HG03520 (cell line): ENCODE results near the gene POLRMT.
"Not testable (repeated sequence)": the region's sequence is repeated elsewhere in the genome, so short reads cannot be mapped to it uniquely, and the experiment has no call there.

Experiments
- ATAC-seq: cut with Tn5 transposase; IDR thresholded peaks from one replicate; pipeline ENCODE4 v1.9.1; 2021; ENCODE audit warnings: mild to moderate bottlenecking, moderate library complexity; ENCODE audit not compliant: unreplicated experiment

The POLRMT gene

GRCh38 chr19:613732-614567 is 19.4 kb downstream of the POLRMT start:
- no peak for ATAC-seq

GRCh38 chr19:612941-613340 is 20.4 kb downstream of the POLRMT start:
- ATAC-seq = no peak

GRCh38 chr19:611481-611868 is 21.9 kb downstream of the POLRMT start:
- ATAC-seq = no peak

- ATAC-seq = no peak
Measured at GRCh38 chr19:610801-611480, 22.4 kb downstream of the POLRMT start.

- no peak for ATAC-seq
Measured at GRCh38 chr19:610071-610800, 23.1 kb downstream of the POLRMT start.

- no peak for ATAC-seq
Measured at GRCh38 chr19:609004-609346, 24.4 kb downstream of the POLRMT start.

- ATAC-seq = no peak
Measured at GRCh38 chr19:608155-609003, 25.0 kb downstream of the POLRMT start.

- no peak for ATAC-seq
Measured at GRCh38 chr19:607301-608154, 25.8 kb downstream of the POLRMT start.

GRCh38 chr19:605061-605971 is 28.0 kb downstream of the POLRMT start:
- ATAC-seq = not testable (repeated sequence)

GRCh38 chr19:604355-604754 is 29.0 kb downstream of the POLRMT start:
- no peak for ATAC-seq

- ATAC-seq = not testable (repeated sequence)
Measured at GRCh38 chr19:603779-604178, 29.6 kb downstream of the POLRMT start.

- not testable (repeated sequence) for ATAC-seq
Measured at GRCh38 chr19:603302-603639, 30.1 kb downstream of the POLRMT start.

- no peak for ATAC-seq
Measured at GRCh38 chr19:602391-603301, 30.7 kb downstream of the POLRMT start.

- ATAC-seq = no peak
Measured at GRCh38 chr19:601790-602189, 31.5 kb downstream of the POLRMT start.

- ATAC-seq = no peak
Measured at GRCh38 chr19:601310-601709, 32.0 kb downstream of the POLRMT start.

- ATAC-seq = no peak
Measured at GRCh38 chr19:597406-598315, 35.7 kb downstream of the POLRMT start.

GRCh38 chr19:596263-596655 is 37.1 kb downstream of the POLRMT start:
- no peak for ATAC-seq
